Measurements from ENCODE around the gene KCNN3.

KCNN3 gene

GRCh38 chr1:154856049-154856448 is 14.0 kb downstream of the KCNN3 start:
- TF ChIP-seq CTCF (IDR thresholded peaks at IDR 0.05): no peak
- Mint-ChIP-seq H3K4me3 (no peak overlapping the region), H3K4me1 (peaks cover 32% of the 10 kb centered on the region), H3K36me3 (ENCODE audit: low read depth) (no peaks in the 10 kb centered on the region), H3K27me3 (ENCODE audit: low read depth, poor library complexity) (peaks cover 7% of the 10 kb centered on the region), H3K9me3 (no peaks in the 10 kb centered on the region), H3K27ac (peak overlapping the region; percentile 47)
- DNase-seq: no peak

- no peak overlapping the region for H3K4me3 Mint-ChIP-seq
- no peaks in the 10 kb centered on the region for H3K36me3 Mint-ChIP-seq (ENCODE audit: low read depth)
- TF ChIP-seq CTCF (IDR thresholded peaks at IDR 0.05): no peak
- peaks cover 29% of the 10 kb centered on the region for H3K4me1 Mint-ChIP-seq
- H3K27me3 Mint-ChIP-seq (ENCODE audit: low read depth, poor library complexity): peaks cover 7% of the 10 kb centered on the region
- no peak overlapping the region for H3K27ac Mint-ChIP-seq
- no peak for DNase-seq
- no peaks in the 10 kb centered on the region for H3K9me3 Mint-ChIP-seq
Observed at GRCh38 chr1:154855186-154855851, 14.8 kb downstream of the KCNN3 start.

GRCh38 chr1:154852845-154853244 is 17.2 kb downstream of the KCNN3 start:
- H3K27me3 Mint-ChIP-seq (ENCODE audit: low read depth, poor library complexity): peaks cover 5% of the 10 kb centered on the region
- no peak overlapping the region for H3K4me3 Mint-ChIP-seq

GRCh38 chr1:154851392-154852177 is 18.5 kb downstream of the KCNN3 start:
- Mint-ChIP-seq H3K4me1 (peaks cover 48% of the 10 kb centered on the region), H3K4me3 (no peak overlapping the region), H3K27me3 (ENCODE audit: low read depth, poor library complexity) (no peaks in the 10 kb centered on the region), H3K36me3 (ENCODE audit: low read depth) (no peaks in the 10 kb centered on the region), H3K27ac (peak overlapping the region; percentile 94), H3K9me3 (no peaks in the 10 kb centered on the region)
- DNase-seq: peak; percentile 66
- no peak for TF ChIP-seq CTCF (IDR thresholded peaks at IDR 0.05)

More at GRCh38 chr1:154852845-154853244, 17.2 kb downstream of the KCNN3 start:
- Mint-ChIP-seq H3K9me3 (no peaks in the 10 kb centered on the region), H3K4me1 (peaks cover 37% of the 10 kb centered on the region), H3K36me3 (ENCODE audit: low read depth) (no peaks in the 10 kb centered on the region), H3K27ac (peak overlapping the region; percentile 29)
- no peak for DNase-seq
- no peak for TF ChIP-seq CTCF (IDR thresholded peaks at IDR 0.05)

- H3K4me1 Mint-ChIP-seq: peaks cover 61% of the 10 kb centered on the region
- no peak for DNase-seq
- no peak for TF ChIP-seq CTCF (IDR thresholded peaks at IDR 0.05)
- peak overlapping the region; percentile 10 for H3K27ac Mint-ChIP-seq
- no peaks in the 10 kb centered on the region for H3K9me3 Mint-ChIP-seq
- H3K27me3 Mint-ChIP-seq (ENCODE audit: low read depth, poor library complexity): peaks cover 3% of the 10 kb centered on the region
- no peaks in the 10 kb centered on the region for H3K36me3 Mint-ChIP-seq (ENCODE audit: low read depth)
- no peak overlapping the region for H3K4me3 Mint-ChIP-seq
Observed at GRCh38 chr1:154849645-154850131, 20.4 kb downstream of the KCNN3 start.
